ENCODE results near the gene FAM47E. TPM values are rescaled to one million over a fixed set of nuclear protein-coding genes. Genes with fewer than 3 reads are reported as not detected.

FAM47E gene
- total RNA-seq, 1 donor from 2014 or later: 3.8 TPM

- peaks cover 4% of the 10 kb centered on the region for H3K9me3 Mint-ChIP-seq
- no peaks in the 10 kb centered on the region for H3K4me1 Mint-ChIP-seq (ENCODE audit: unreplicated experiment)
- H3K27me3 Mint-ChIP-seq: no peaks in the 10 kb centered on the region
- no peaks in the 10 kb centered on the region for H3K36me3 Mint-ChIP-seq
- H3K27ac Mint-ChIP-seq: peak overlapping the region; percentile 9
- H3K4me3 Mint-ChIP-seq: no peak overlapping the region
- no peak for DNase-seq (ENCODE audit: extremely low spot score, unreplicated experiment)
- TF ChIP-seq CTCF (conservative IDR thresholded peaks at IDR 0.05): no peak
These were observed 24.1 kb downstream of the FAM47E start for GRCh38 chr4:76275486-76276124.

- no peak for TF ChIP-seq CTCF (conservative IDR thresholded peaks at IDR 0.05)
- no peaks in the 10 kb centered on the region for H3K4me1 Mint-ChIP-seq (ENCODE audit: unreplicated experiment)
- H3K36me3 Mint-ChIP-seq: no peaks in the 10 kb centered on the region
- no peak overlapping the region for H3K4me3 Mint-ChIP-seq
- no peaks in the 10 kb centered on the region for H3K27me3 Mint-ChIP-seq
- H3K9me3 Mint-ChIP-seq: peaks cover 4% of the 10 kb centered on the region
- H3K27ac Mint-ChIP-seq: no peak overlapping the region
- no peak for DNase-seq (ENCODE audit: extremely low spot score, unreplicated experiment)
These were observed 25.3 kb downstream of the FAM47E start for GRCh38 chr4:76276813-76277212.

- Mint-ChIP-seq H3K4me3 (no peak overlapping the region), H3K4me1 (ENCODE audit: unreplicated experiment) (no peaks in the 10 kb centered on the region), H3K27me3 (no peaks in the 10 kb centered on the region), H3K9me3 (peaks cover 4% of the 10 kb centered on the region), H3K36me3 (no peaks in the 10 kb centered on the region), H3K27ac (no peak overlapping the region)
- TF ChIP-seq CTCF (conservative IDR thresholded peaks at IDR 0.05): no peak
- DNase-seq (ENCODE audit: extremely low spot score, unreplicated experiment): no peak
These were observed 26.1 kb downstream of the FAM47E start for GRCh38 chr4:76277667-76278066.

GRCh38 chr4:76278583-76278982 lies 27.1 kb downstream of the FAM47E start:
- no peak for TF ChIP-seq CTCF (conservative IDR thresholded peaks at IDR 0.05)
- peaks cover 4% of the 10 kb centered on the region for H3K9me3 Mint-ChIP-seq
- no peaks in the 10 kb centered on the region for H3K27me3 Mint-ChIP-seq
- no peak overlapping the region for H3K4me3 Mint-ChIP-seq
- no peaks in the 10 kb centered on the region for H3K36me3 Mint-ChIP-seq
- DNase-seq (ENCODE audit: extremely low spot score, unreplicated experiment): no peak
- no peaks in the 10 kb centered on the region for H3K4me1 Mint-ChIP-seq (ENCODE audit: unreplicated experiment)
- no peak overlapping the region for H3K27ac Mint-ChIP-seq

GRCh38 chr4:76279462-76279861 lies 27.9 kb downstream of the FAM47E start:
- Mint-ChIP-seq H3K27ac (no peak overlapping the region), H3K4me1 (ENCODE audit: unreplicated experiment) (no peaks in the 10 kb centered on the region), H3K4me3 (no peak overlapping the region), H3K9me3 (peaks cover 4% of the 10 kb centered on the region), H3K27me3 (no peaks in the 10 kb centered on the region), H3K36me3 (no peaks in the 10 kb centered on the region)
- no peak for TF ChIP-seq CTCF (conservative IDR thresholded peaks at IDR 0.05)
- no peak for DNase-seq (ENCODE audit: extremely low spot score, unreplicated experiment)
